ENCODE results near the gene TM7SF2. TPM values are rescaled to one million over a fixed set of nuclear protein-coding genes. Genes with fewer than 3 reads are reported as not detected.

Gene TM7SF2
- total RNA-seq, 1 experiment from 2014 or later = 74.8 TPM

DNA sequence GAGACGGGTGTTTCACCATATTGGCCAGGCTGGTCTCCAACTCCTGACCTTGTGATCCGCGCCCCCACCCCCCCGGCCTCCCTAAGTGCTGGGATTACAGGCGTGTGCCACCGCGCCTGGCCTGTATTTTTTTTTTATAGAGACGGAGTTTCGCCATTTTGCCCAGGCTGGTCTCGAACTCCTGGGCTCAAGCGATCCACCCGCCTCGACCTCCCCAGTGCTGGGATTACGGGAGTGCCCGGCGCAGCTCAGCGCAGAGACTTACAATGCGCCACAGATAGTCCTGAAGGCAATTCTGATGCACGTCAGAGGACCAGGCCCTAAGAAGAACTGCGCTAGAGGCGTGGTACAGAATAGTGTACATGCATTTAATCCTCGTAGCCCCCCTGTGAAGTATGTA lies 16.2 kb upstream of the TM7SF2 start:
- H3K18ac ChIP-seq (ENCODE audit: insufficient read length, low read depth, low read length) = no peak overlapping the region
- H3K4me1 ChIP-seq (ENCODE audit: insufficient read depth, low read length) = no peaks in the 10 kb centered on the region
- peak overlapping the region; percentile 74 for H4K8ac ChIP-seq (replicated peaks; ENCODE audit: insufficient read length, low read depth, low read length)
- no peak overlapping the region for H2BK15ac ChIP-seq (ENCODE audit: low read depth, low read length)
- 0 out of 2 replicates have a peak, but pooled peaks cover 3% of the 10 kb centered on the region for H3K79me2 ChIP-seq (ENCODE audit: insufficient read depth, low read length)
- no peak overlapping the region for H2BK5ac ChIP-seq (ENCODE audit: insufficient read length, low read length)
- no peak overlapping the region for H3K56ac ChIP-seq (ENCODE audit: insufficient read length, low read depth, low read length)
- no peak overlapping the region for H3K4me2 ChIP-seq (ENCODE audit: insufficient read depth, insufficient read length, low read length)
- H2AFZ ChIP-seq (ENCODE audit: low read length) = no peak overlapping the region
- H3K27ac Mint-ChIP-seq = peak overlapping the region; percentile 88 to 100 (median 99); a peak in 5 of 7 replicates
- peak overlapping the region; percentile 66 for H3K9ac ChIP-seq (ENCODE audit: extremely low read depth, insufficient read length, low read length)
- H4K91ac ChIP-seq (ENCODE audit: insufficient read length, low read depth, low read length) = no peak overlapping the region
- peak overlapping the region; percentile 97 for H4K5ac ChIP-seq (ENCODE audit: insufficient read length, low read depth, low read length)
- DNase-seq = no peak
- peaks cover 4 to 10% (median 7%) of the 10 kb centered on the region in 3 experiments; a peak in 5 of 7 replicates for H3K36me3 Mint-ChIP-seq (ENCODE audit: insufficient read depth in 1 of 3, low read depth in 3 of 3)
- H2AK5ac ChIP-seq (ENCODE audit: insufficient read length, low read length) = no peak overlapping the region
- H3K27ac ChIP-seq (ENCODE audit: insufficient read length, low read depth, low read length) = no peak overlapping the region
- TF ChIP-seq CTCF (conservative IDR thresholded peaks at IDR 0.05) = no peak
- H2BK120ac ChIP-seq (ENCODE audit: low read depth, low read length, poor library complexity, severe bottlenecking) = no peak overlapping the region
- no peaks in the 10 kb centered on the region for H3K9me3 Mint-ChIP-seq
- no peaks in the 10 kb centered on the region for H3K27me3 Mint-ChIP-seq (ENCODE audit: low read depth)
- no peak overlapping the region for H3T11ph ChIP-seq (ENCODE audit: low read length)
- peaks cover 8 to 9% of the 10 kb centered on the region in 2 experiments for H3K4me1 Mint-ChIP-seq
- H3K27me3 ChIP-seq (ENCODE audit: insufficient read depth, low read length) = no peaks in the 10 kb centered on the region
- H2BK12ac ChIP-seq (ENCODE audit: insufficient read length, low read depth, low read length) = no peak overlapping the region
- WGBS (ENCODE audit: extremely low coverage, insufficient read length, low lambda C conversion rate) = no CpG with 5 or more reads among the region's 22 CpGs
- no peaks in the 10 kb centered on the region for H3K9me3 ChIP-seq (ENCODE audit: control insufficient read depth, low read depth, low read length)
- peak overlapping the region; percentile 95 to 96 for H3K4me3 Mint-ChIP-seq
- peaks cover 4% of the 10 kb centered on the region for H3K79me1 ChIP-seq (ENCODE audit: insufficient read depth, low read depth, low read length, poor library complexity, severe bottlenecking)
- H4K20me1 ChIP-seq (ENCODE audit: control insufficient read depth, insufficient read depth, insufficient read length) = no peaks in the 10 kb centered on the region
- H2BK20ac ChIP-seq (ENCODE audit: low read depth, low read length, poor library complexity, severe bottlenecking) = no peak overlapping the region
- H3K23me2 ChIP-seq (ENCODE audit: insufficient read length, low read depth, low read length, poor library complexity, severe bottlenecking) = no peaks in the 10 kb centered on the region
- no peak overlapping the region for H3K14ac ChIP-seq (ENCODE audit: insufficient read depth, low read length)
- no peak overlapping the region for H3K23ac ChIP-seq (ENCODE audit: insufficient read length, low read depth, low read length)
- H3K4ac ChIP-seq (ENCODE audit: low read depth, low read length) = no peak overlapping the region
